Measurements from ENCODE around the gene CERS3.

CERS3 gene

DNA sequence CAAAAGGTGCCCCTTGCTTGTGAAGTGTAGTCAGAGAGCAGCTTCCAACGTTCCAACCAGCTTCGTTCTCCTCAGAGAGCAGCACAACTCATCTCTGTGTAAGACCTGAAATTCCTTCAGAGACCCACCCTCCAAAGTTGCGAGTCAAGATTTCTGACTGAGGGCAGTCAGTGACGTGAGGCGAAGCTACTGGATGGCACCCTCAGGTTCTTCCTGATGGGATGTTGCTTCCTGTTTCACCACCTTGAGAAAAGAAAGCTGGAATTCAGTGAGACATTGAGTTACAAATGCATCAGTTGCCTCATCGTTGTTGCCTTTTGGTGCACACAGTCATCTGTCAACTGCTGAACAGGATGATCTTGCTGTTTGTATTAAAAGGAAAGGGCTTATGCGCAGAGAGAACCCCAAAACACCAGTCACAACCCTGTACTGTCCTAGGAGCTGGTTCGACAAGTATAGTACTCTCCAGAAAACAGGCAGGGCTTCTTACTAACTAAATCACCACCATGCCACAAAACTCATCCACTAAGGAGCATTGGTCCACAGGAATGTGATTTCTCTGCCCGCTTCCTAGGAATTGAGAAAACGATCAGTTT lies at the start of gene CERS3:
CERS3 (minus strand) TSS at position 118 of the 596 bp plus-strand sequence. CDS start 27,101 bp downstream, outside the sequence.
- TF ChIP-seq POLR2A (IDR thresholded peaks at IDR 0.05; ENCODE audit: low read length) = no peak
- no peak for TF ChIP-seq GATA1 (IDR thresholded peaks at IDR 0.05; ENCODE audit: low read depth, low read length)
- no peak for DNase-seq

DNA sequence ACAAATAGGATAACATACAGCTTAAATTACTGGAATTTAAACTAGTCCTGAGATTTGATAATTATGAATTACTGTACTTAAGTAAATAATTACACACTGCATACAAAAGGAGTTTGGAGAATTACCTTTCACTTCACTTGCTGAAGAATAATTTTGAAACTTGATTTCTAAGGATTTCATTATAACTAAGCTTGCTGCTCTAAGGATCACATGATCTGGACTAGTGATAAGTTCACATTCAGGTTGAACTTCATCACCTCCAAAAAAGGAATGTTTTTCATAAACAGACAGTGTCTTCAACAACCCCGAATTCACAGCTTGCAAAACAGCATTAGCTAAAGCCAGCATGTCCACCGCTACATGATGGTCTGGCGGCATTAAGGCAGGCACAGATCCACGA lies 44.8 kb upstream of the CERS3 start:
- DNase-seq = no peak
- no peak for TF ChIP-seq POLR2A (IDR thresholded peaks at IDR 0.05; ENCODE audit: low read length)
- TF ChIP-seq GATA1 (IDR thresholded peaks at IDR 0.05; ENCODE audit: low read depth, low read length) = no peak

DNA sequence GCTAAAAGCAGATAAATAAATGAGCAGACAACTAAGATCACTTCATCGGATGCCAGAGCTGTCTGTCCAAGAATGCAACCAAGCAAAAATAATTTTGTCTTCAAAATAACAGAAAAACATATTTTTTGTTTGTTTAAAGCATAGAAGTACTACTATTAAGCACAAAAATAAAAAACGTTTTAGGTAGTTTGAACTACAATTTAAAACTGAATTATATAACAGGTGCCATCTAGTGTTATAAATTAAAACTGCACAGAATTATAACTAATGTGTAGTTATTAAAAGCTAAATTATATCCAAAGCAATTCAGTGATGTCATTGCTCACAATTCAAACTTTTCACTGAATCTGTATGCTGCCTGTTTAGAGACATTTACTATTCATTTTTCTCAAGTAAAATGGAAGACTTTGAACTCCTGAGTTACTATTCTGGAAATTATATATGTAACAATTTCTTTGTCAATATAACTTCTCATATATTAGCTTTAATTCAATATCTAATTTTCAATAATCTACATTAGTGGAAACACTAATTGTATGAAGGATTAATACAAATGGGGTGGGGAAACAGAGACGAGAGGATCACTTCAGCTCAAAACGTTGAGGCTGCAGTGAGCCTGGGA lies 43.7 kb upstream of the CERS3 start:
- no peak for TF ChIP-seq GATA1 (IDR thresholded peaks at IDR 0.05; ENCODE audit: low read depth, low read length)
- no peak for TF ChIP-seq POLR2A (IDR thresholded peaks at IDR 0.05; ENCODE audit: low read length)
- peak in 1 of 2 experiments; percentile 21 for DNase-seq

DNA sequence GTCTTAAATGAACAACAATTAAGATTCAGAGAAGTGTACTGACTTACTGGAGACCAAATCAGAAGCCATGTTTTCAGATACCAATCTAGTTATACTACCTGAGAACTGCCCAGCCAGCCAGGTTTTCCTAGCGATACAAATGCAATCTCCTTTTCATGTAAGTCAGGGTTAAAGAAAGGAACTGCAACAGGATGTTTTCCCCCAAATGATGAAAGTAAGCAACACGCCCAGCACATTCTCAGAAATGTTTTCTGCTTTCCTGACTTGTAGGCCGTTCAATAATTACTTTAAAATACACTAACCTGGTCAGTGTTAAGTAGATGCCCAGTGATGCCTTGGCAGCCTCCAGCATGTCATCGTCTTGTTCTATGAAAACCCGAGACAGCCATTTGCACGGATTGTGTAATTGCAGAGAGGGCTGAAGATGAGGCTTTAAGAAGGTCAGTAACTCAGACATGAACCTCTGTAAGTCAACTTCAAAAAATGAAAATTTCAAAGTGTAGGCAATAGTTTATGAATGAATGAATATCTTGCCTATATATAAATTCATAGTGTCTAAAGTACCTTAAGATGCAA lies 42.9 kb upstream of the CERS3 start:
- TF ChIP-seq POLR2A (IDR thresholded peaks at IDR 0.05; ENCODE audit: low read length) = no peak
- TF ChIP-seq GATA1 (IDR thresholded peaks at IDR 0.05; ENCODE audit: low read depth, low read length) = no peak

DNA sequence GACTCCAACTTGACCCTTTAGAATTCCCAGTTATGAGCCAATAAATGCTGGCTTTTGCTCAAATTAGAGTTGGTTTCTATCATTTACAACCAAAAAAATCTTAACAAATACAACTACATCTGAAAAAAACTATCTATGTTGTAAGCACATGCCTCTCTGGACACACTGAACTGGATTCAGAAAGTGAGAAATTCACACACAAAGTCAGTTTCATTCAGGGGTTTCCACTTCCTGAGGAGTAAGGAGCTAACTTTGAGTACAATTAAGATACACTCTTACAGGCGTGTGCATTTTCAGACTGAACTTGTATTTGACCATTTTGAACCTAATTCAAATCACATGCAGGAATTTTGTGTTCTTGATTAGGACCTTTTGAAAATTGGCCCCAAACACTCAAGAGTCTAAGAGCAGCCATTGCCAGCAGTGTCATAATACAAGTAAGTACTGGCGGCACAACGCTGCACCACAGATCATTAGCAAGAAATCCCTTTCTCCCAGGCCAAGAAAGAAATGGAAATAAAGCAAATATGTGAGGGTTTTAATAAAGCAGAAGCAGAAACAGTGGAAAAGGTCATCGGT lies 42.1 kb upstream of the CERS3 start:
- DNase-seq = no peak
- TF ChIP-seq GATA1 (IDR thresholded peaks at IDR 0.05; ENCODE audit: low read depth, low read length) = no peak
- TF ChIP-seq POLR2A (IDR thresholded peaks at IDR 0.05; ENCODE audit: low read length) = no peak

More for the DNA sequence above, 42.9 kb upstream of the CERS3 start:
- no peak for DNase-seq

DNA sequence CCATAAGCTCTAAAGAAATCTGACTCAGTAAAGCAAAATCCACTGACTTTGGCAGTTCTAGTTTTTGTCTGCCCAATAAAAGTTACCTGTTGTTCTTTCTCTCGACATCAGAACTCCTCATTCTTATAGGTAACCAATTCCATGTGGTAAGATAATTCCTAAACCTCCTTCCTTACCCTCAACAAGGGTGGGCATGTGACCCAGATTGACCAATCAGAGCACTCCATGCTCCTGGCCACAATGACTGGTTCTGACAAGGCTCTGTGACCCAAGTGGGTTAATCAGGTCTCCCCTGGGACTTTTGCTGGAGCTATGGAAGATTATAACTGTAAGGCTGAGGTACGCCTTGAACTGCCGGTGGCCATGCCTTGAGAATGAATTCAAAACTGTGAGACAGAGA lies 41.5 kb upstream of the CERS3 start:
- TF ChIP-seq GATA1 (IDR thresholded peaks at IDR 0.05; ENCODE audit: low read depth, low read length) (no peak), POLR2A (IDR thresholded peaks at IDR 0.05; ENCODE audit: low read length) (no peak)
- DNase-seq = no peak

DNA sequence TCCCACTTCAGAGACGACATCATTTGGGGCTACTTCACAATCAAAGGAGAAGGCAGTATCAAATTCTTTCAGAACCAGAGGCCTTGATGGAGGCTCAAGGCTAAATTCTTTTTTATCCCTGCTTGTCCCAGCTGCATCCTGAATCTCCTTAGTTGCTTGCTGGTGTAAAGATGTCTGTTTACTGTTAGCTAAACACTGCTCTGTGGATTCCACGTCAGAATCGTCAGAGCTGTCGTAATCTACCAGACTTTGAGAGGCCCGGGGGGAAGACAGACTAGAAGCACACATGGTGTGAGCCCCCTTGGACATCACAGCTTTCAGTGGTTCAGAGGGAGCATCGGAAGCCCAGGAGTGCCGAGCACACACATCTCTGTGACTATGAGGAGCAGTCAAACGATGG lies 40.6 kb upstream of the CERS3 start:
- DNase-seq = no peak
- no peak for TF ChIP-seq POLR2A (IDR thresholded peaks at IDR 0.05; ENCODE audit: low read length)
- TF ChIP-seq GATA1 (IDR thresholded peaks at IDR 0.05; ENCODE audit: low read depth, low read length) = no peak

DNA sequence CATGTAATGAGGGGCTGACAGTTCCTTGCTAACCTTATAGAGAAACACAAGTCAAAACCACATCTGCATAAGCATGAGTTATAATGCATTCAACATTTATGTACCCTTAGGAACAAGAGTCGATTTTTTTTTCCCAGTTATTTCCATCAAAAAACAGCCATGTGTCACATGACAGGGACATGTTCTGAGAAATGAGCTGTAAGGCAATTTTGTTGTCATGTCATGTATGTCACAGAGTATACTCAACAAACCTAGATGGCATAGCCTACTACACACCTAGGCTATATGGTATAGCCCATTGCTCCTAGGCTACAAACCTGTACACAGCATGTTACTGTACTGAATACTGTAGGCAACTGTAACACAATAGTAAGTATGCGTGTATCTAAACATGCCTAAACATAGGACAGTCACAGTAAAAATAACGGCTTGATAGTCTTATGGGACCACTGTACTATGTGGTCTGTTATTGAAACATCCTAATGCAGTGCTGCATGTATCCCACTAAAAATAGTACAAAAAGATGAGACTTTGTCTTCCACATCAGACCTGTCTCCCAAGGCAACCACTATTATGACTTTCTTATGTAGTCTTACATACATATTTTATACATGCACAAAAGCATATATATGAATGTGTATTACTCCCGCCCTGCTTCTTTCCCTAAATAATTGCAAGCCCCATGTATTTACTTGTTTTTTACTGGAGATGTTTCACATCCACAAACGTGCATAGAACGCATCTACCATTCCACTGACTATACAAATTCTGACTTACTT lies 38.3 kb upstream of the CERS3 start:
- no peak for DNase-seq
- TF ChIP-seq POLR2A (IDR thresholded peaks at IDR 0.05; ENCODE audit: low read length) (no peak), GATA1 (IDR thresholded peaks at IDR 0.05; ENCODE audit: low read depth, low read length) (no peak)

DNA sequence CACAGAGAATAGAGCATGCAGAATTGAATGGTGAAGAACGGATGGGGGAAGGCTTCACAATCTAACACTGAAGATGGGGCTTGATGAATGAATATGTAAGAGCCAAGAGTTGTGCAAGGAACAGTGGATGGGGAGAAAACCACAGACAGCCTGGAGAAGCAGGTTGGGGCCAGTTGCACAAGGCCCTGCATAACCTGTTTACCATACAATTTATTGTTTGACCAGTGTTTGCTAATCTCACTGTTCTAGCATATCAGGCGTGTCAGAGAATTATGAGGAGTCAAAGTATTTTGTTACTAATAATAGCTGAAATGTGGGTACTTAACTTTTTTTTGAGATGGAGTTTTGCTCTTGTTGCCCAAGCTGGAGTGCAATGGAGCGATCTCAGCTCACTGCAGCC lies 36.8 kb upstream of the CERS3 start:
- DNase-seq = no peak
- no peak for TF ChIP-seq POLR2A (IDR thresholded peaks at IDR 0.05; ENCODE audit: low read length)
- no peak for TF ChIP-seq GATA1 (IDR thresholded peaks at IDR 0.05; ENCODE audit: low read depth, low read length)

DNA sequence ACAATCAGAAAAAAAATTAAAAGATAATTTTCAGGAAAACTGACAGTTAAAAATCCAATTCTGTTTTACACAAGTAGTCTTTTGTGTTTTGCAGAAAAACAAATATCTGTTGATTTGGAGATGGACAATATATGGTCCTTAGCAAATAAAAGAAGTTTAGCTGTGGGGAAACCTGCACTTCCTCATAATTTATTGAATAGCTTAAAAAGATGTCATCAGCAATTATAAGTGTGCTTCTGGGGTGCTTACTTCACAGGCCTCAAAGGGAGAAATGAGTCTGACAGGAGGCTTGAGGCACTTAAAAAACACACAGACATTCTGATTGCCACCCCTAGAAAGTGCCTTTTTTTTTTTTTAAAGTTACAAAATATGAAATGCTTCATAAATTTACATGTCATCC lies 31.6 kb upstream of the CERS3 start:
- TF ChIP-seq GATA1 (IDR thresholded peaks at IDR 0.05; ENCODE audit: low read depth, low read length) (no peak), POLR2A (IDR thresholded peaks at IDR 0.05; ENCODE audit: low read length) (no peak)
- no peak for DNase-seq

DNA sequence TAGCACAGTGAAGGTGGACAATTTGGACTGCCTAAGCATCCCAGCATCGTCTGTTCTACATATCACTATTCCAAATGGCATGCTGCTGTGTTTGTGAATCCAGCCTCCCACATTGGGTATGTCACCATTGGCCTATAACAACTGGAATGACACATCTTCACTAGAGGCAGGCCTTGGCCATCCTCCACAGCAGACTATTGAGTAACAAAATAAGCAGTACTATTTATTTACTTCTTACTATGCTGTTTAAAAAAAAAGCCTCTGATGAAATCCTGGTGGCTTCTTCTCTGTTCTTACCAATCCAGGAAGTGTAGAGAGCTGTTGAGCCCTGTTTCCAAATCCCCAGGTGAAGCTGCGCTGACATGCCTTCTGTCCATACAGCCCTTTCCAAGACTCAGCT lies 30.6 kb upstream of the CERS3 start:
- no peak for TF ChIP-seq POLR2A (IDR thresholded peaks at IDR 0.05; ENCODE audit: low read length)
- no peak for DNase-seq

DNA sequence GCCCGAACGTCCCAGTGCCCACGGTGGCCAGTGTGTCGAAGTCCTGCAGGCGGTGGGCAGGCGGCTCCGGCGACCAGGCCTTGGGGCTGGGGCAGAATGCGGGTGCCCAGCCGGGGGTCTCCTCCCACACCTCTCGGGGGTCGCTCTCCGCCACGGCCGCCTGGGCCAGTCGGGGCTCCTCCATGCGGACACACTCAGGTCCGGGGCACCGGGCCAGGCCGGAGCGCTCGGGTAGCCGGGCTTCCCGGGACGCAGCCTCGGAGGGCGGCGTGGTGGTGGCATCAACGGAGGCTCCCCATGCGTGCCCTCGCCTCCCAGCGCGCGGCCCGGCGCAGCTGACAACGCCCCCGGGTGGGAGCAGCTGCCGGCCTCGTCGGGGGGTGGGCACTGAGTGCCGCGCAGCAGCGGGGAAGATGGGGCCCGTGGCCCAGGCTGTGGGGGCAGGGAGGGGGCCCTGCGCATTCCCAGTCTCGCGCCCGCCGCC lies 30.1 kb upstream of the CERS3 start:
- DNase-seq = no peak
- TF ChIP-seq POLR2A (IDR thresholded peaks at IDR 0.05; ENCODE audit: low read length) = no peak
- no peak for TF ChIP-seq GATA1 (IDR thresholded peaks at IDR 0.05; ENCODE audit: low read depth, low read length)

DNA sequence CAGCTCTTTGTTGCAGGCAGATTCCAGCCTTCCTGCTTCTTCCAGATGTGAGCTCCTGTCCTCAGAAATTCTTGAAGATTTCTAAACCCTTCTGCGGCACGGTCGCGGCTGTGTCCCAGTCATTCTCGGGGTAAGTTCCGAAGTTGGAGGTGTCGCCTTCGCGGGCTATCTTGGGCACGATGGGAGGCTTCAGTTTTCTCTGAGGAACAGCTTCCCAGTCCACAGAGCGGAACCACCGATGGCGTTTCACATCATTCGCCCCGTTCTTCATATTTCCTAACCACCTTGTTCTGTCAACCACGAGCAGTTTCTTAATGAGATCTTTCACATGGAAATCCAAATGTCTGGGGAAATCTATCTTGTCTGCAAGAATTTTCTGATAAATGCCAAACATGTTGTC lies 24.7 kb upstream of the CERS3 start:
- no peak for DNase-seq
- TF ChIP-seq GATA1 (IDR thresholded peaks at IDR 0.05; ENCODE audit: low read depth, low read length) (no peak), POLR2A (IDR thresholded peaks at IDR 0.05; ENCODE audit: low read length) (no peak)

DNA sequence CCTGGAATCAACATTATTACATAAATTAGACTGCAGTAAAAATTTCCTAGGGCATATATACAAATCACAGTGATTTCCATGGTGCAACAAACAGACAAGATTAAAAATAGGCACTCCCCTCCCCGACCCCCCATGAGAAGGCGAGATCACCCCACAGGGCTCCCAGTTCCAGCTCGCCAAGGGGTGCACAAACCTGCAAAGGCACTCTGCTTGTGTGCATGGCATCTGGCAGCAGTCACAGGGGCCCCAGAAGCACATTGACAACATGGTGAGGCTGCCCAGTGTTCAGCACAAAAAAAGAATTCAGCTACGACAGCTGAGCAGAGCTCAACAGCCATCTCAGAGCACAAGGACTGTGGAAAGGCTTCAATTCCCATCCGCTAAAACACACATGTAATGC lies 19.2 kb upstream of the CERS3 start:
- TF ChIP-seq POLR2A (IDR thresholded peaks at IDR 0.05; ENCODE audit: low read length) = no peak
- no peak for TF ChIP-seq GATA1 (IDR thresholded peaks at IDR 0.05; ENCODE audit: low read depth, low read length)
- DNase-seq = no peak
